H9 (cell line): ENCODE data around the gene SLC24A3. TPM values are rescaled to one million over a fixed set of nuclear protein-coding genes. Genes with fewer than 3 reads are reported as not detected.

Source experiments
- DNase-seq: peaks from one replicate; pipeline ENCODE4 v3.0.0-alpha.2; 2017
- H2AFZ ChIP-seq: one replicate; pipeline ENCODE4 v1.6.1; 2013; ENCODE audit warnings: mild to moderate bottlenecking, low read length, control low read depth, moderate library complexity
- H2AK5ac ChIP-seq: 2 replicates; pipeline ENCODE4 v1.6.1; 2013; ENCODE audit warnings: low read length, control low read depth, mixed read lengths; ENCODE audit not compliant: insufficient read length
- H2BK120ac ChIP-seq: one replicate; pipeline ENCODE4 v1.6.1; 2013; ENCODE audit warnings: low read depth, mild to moderate bottlenecking, low read length, control low read depth, inconsistent platforms; ENCODE audit not compliant: poor library complexity, severe bottlenecking
- H2BK12ac ChIP-seq: 2 replicates; pipeline ENCODE4 v1.6.1; 2013; ENCODE audit warnings: low read length, control low read depth, mixed read lengths, low read depth; ENCODE audit not compliant: insufficient read length
- H2BK15ac ChIP-seq: 2 replicates; pipeline ENCODE4 v1.6.1; 2013; ENCODE audit warnings: low read depth, low read length, control low read depth
- H2BK20ac ChIP-seq: one replicate; pipeline ENCODE4 v1.6.1; 2013; ENCODE audit warnings: low read depth, mild to moderate bottlenecking, low read length, control low read depth, inconsistent platforms; ENCODE audit not compliant: poor library complexity, severe bottlenecking
- H2BK5ac ChIP-seq: 2 replicates; pipeline ENCODE4 v1.6.1; 2013; ENCODE audit warnings: low read length, control low read depth, mixed read lengths; ENCODE audit not compliant: insufficient read length
- H3K14ac ChIP-seq: 2 replicates; pipeline ENCODE4 v1.6.1; 2013; ENCODE audit warnings: low read length, control low read depth; ENCODE audit not compliant: insufficient read depth
- H3K18ac ChIP-seq: 2 replicates; pipeline ENCODE4 v1.6.1; 2013; ENCODE audit warnings: low read depth, mild to moderate bottlenecking, mixed read lengths, low read length, control low read depth; ENCODE audit not compliant: insufficient read length
- H3K23ac ChIP-seq: 2 replicates; pipeline ENCODE4 v1.6.1; 2013; ENCODE audit warnings: low read length, control low read depth, mixed read lengths, low read depth; ENCODE audit not compliant: insufficient read length
- H3K23me2 ChIP-seq: 2 replicates; pipeline ENCODE4 v1.6.1; 2013; ENCODE audit warnings: low read depth, mild to moderate bottlenecking, mixed read lengths, low read length, control low read depth; ENCODE audit not compliant: insufficient read length, poor library complexity, severe bottlenecking
- H3K27ac ChIP-seq: 2 replicates; pipeline ENCODE4 v1.5.1; 2013; ENCODE audit warnings: low read length, control low read depth, mixed read lengths, low read depth; ENCODE audit not compliant: insufficient read length
- H3K27me3 ChIP-seq: 2 replicates; pipeline ENCODE4 v1.6.1; 2013; ENCODE audit warnings: low read length, control low read depth, inconsistent platforms; ENCODE audit not compliant: insufficient read depth
- H3K4ac ChIP-seq: 2 replicates; pipeline ENCODE4 v1.6.1; 2013; ENCODE audit warnings: low read depth, mild to moderate bottlenecking, control low read depth, inconsistent platforms, low read length, moderate library complexity
- H3K4me1 ChIP-seq: 2 replicates; pipeline ENCODE4 v1.6.1; 2013; ENCODE audit warnings: low read length, control low read depth, inconsistent platforms; ENCODE audit not compliant: insufficient read depth
- H3K4me2 ChIP-seq: 2 replicates; pipeline ENCODE4 v1.6.1; 2013; ENCODE audit warnings: low read length, control low read depth, mixed read lengths; ENCODE audit not compliant: insufficient read length, insufficient read depth
- H3K56ac ChIP-seq: 2 replicates; pipeline ENCODE4 v1.6.1; 2013; ENCODE audit warnings: low read depth, mild to moderate bottlenecking, mixed read lengths, low read length, control low read depth; ENCODE audit not compliant: insufficient read length
- H3K79me1 ChIP-seq: 2 replicates; pipeline ENCODE4 v1.6.1; 2013; ENCODE audit warnings: low read depth, mild to moderate bottlenecking, moderate library complexity, low read length, control low read depth, inconsistent platforms; ENCODE audit not compliant: insufficient read depth, poor library complexity, severe bottlenecking
- H3K79me2 ChIP-seq: 2 replicates; pipeline ENCODE4 v1.6.1; 2013; ENCODE audit warnings: low read length, control low read depth, inconsistent platforms; ENCODE audit not compliant: insufficient read depth
- H3K9ac ChIP-seq: 2 replicates; pipeline ENCODE4 v1.6.1; 2013; ENCODE audit warnings: low read length, control low read depth, mixed read lengths; ENCODE audit not compliant: insufficient read length; ENCODE audit errors: extremely low read depth
- H3K9me3 ChIP-seq: one replicate; pipeline ENCODE4 v1.6.1; 2013; ENCODE audit warnings: low read depth, low read length, inconsistent platforms; ENCODE audit not compliant: control insufficient read depth
- H3T11ph ChIP-seq: one replicate; pipeline ENCODE4 v1.6.1; 2013; ENCODE audit warnings: mild to moderate bottlenecking, low read length, control low read depth, inconsistent platforms
- H4K20me1 ChIP-seq: one replicate; pipeline ENCODE4 v1.6.1; 2013; ENCODE audit not compliant: control insufficient read depth, insufficient read length, insufficient read depth
- H4K5ac ChIP-seq: 2 replicates; pipeline ENCODE4 v1.6.1; 2013; ENCODE audit warnings: low read depth, mild to moderate bottlenecking, mixed read lengths, low read length, control low read depth; ENCODE audit not compliant: insufficient read length
- H4K8ac ChIP-seq: replicated peaks from 2 replicates; pipeline ENCODE4 v1.6.1; 2013; ENCODE audit warnings: low read length, control low read depth, mixed read lengths, low read depth; ENCODE audit not compliant: insufficient read length
- H4K91ac ChIP-seq: 2 replicates; pipeline ENCODE4 v1.6.1; 2013; ENCODE audit warnings: low read depth, mild to moderate bottlenecking, moderate library complexity, mixed read lengths, low read length, control low read depth; ENCODE audit not compliant: insufficient read length
- H3K27ac Mint-ChIP-seq, 3 experiments: 2 replicates in 2 of 3; 3 replicates in 1 of 3; pipeline ENCODE4 v1.8.0; 2020 to 2021; ENCODE audit warnings: mixed read lengths in 3 of 3, mild to moderate bottlenecking in 1 of 3, moderate library complexity in 1 of 3
- H3K27me3 Mint-ChIP-seq: 2 replicates; pipeline ENCODE4 v1.8.0; 2021; ENCODE audit warnings: low read depth, mild to moderate bottlenecking, moderate library complexity, mixed read lengths
- H3K36me3 Mint-ChIP-seq, 3 experiments: 2 replicates in 2 of 3; 3 replicates in 1 of 3; pipeline ENCODE4 v1.8.0; 2020 to 2021; ENCODE audit warnings: low read depth in 3 of 3, mixed read lengths in 3 of 3; ENCODE audit not compliant: insufficient read depth in 1 of 3
- H3K4me1 Mint-ChIP-seq, 2 experiments: 2 replicates each; pipeline ENCODE4 v1.8.0; 2020; ENCODE audit warnings: mixed read lengths in 2 of 2
- H3K4me3 Mint-ChIP-seq, 2 experiments: 2 replicates in 1 of 2; 3 replicates in 1 of 2; pipeline ENCODE4 v1.8.0; 2020 to 2021; ENCODE audit warnings: mild to moderate bottlenecking in 2 of 2, mixed read lengths in 2 of 2, moderate library complexity in 1 of 2
- H3K9me3 Mint-ChIP-seq, 2 experiments: 2 replicates in 1 of 2; 3 replicates in 1 of 2; pipeline ENCODE4 v1.8.0; 2020; ENCODE audit warnings: mild to moderate bottlenecking in 2 of 2, mixed read lengths in 2 of 2, moderate library complexity in 1 of 2
- WGBS: extraction: QIAGEN DNeasy Blood & Tissue Kit; methylation state at CpG from one replicate; pipeline ENCODE4 v1.1.7; 2013; ENCODE audit warnings: missing lambda C conversion rate, low lambda C conversion rate, mixed read lengths; ENCODE audit not compliant: insufficient read length; ENCODE audit errors: extremely low coverage; 5-methylcytosine and 5-hydroxymethylcytosine counted together
- total RNA-seq: library from RNA; stranded (reverse); gene quantifications from 2 replicates; pipeline ENCODE4 v1.2.1, GENCODE V29; 2021
- TF ChIP-seq, protein P1 (sequence below): fragments of 200-600 bp; sonication (generic); conservative IDR thresholded peaks from 3 replicates; pipeline ENCODE4 v1.8.0; 2021; ENCODE audit warnings: antibody characterized with exemption, mild to moderate bottlenecking

Gene SLC24A3
- total RNA-seq, 1 experiment from 2014 or later, result 0.83 TPM

DNA sequence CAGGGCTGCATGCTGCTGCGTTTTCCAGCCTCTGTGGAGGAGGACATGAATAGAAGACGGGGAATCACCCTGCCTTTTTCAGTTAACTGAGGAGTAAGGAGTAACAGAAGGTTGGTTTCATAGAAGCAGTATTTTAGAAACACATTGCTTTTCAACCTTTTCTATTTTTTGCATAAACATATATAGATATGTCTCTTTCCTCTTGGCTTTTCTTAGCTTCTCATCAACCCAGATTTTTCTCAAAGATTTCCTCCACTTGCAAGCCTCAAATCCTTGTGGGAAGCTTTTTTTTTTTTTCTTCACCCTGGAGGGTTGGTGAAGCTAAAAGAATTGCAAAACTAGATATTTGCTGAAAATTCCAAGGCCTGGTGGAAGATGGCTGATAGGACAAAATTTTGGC lies 6.0 kb downstream of the SLC24A3 start:
- Histone ChIP-seq H3K27me3 (peaks cover 7% of the 10 kb centered on the region; the same call in 1 of the 2 replicates), H3K23ac (no peak overlapping the region), H4K5ac (no peak overlapping the region), H3K79me2 (no peaks in the 10 kb centered on the region), H2AFZ (no peak overlapping the region), H3K4me2 (no peak overlapping the region), H3K14ac (no peak overlapping the region), H3K4me1 (peaks cover 3% of the 10 kb centered on the region; the same call in 1 of the 2 replicates), H2BK15ac (no peak overlapping the region), H3T11ph (no peak overlapping the region), H3K18ac (no peak overlapping the region), H3K9ac (no peak overlapping the region), H3K79me1 (no peaks in the 10 kb centered on the region), H2AK5ac (no peak overlapping the region), H3K56ac (no peak overlapping the region), H2BK120ac (no peak overlapping the region), H3K23me2 (no peaks in the 10 kb centered on the region), H4K91ac (no peak overlapping the region), H3K9me3 (no peaks in the 10 kb centered on the region), H3K27ac (no peak overlapping the region), H4K8ac (no peak overlapping the region), H2BK12ac (no peak overlapping the region), H4K20me1 (no peaks in the 10 kb centered on the region), H3K4ac (no peak overlapping the region), H2BK5ac (no peak overlapping the region), H2BK20ac (no peak overlapping the region)
- H3K4me1 Mint-ChIP-seq, result peaks cover 4 to 10% of the 10 kb centered on the region in 2 experiments; a peak in 3 of 4 replicates
- DNase-seq, result no peak
- TF ChIP-seq, protein P1, sequence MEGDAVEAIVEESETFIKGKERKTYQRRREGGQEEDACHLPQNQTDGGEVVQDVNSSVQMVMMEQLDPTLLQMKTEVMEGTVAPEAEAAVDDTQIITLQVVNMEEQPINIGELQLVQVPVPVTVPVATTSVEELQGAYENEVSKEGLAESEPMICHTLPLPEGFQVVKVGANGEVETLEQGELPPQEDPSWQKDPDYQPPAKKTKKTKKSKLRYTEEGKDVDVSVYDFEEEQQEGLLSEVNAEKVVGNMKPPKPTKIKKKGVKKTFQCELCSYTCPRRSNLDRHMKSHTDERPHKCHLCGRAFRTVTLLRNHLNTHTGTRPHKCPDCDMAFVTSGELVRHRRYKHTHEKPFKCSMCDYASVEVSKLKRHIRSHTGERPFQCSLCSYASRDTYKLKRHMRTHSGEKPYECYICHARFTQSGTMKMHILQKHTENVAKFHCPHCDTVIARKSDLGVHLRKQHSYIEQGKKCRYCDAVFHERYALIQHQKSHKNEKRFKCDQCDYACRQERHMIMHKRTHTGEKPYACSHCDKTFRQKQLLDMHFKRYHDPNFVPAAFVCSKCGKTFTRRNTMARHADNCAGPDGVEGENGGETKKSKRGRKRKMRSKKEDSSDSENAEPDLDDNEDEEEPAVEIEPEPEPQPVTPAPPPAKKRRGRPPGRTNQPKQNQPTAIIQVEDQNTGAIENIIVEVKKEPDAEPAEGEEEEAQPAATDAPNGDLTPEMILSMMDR, result no peak
- H3K9me3 Mint-ChIP-seq, result no peaks in the 10 kb centered on the region
- no peak overlapping the region for H3K4me3 Mint-ChIP-seq
- WGBS, result no CpG with 5 or more reads among the region's 2 CpGs
- H3K27me3 Mint-ChIP-seq, result peaks cover 31% of the 10 kb centered on the region
- H3K36me3 Mint-ChIP-seq, result no peaks in the 10 kb centered on the region; a peak in 1 of 7 replicates
- no peak overlapping the region; a peak in 1 of 7 replicates for H3K27ac Mint-ChIP-seq
